Stomach (tissue), 9 donors: ENCODE data around the gene RUFY4. TPM values are rescaled to one million over a fixed set of nuclear protein-coding genes. Genes with fewer than 3 reads are reported as not detected.
"Not testable (repeated sequence)": the region's sequence is repeated elsewhere in the genome, so short reads cannot be mapped to it uniquely, and the experiment has no call there.

Source experiments
- DNase-seq, 2 donors: peaks; one replicate each; pipeline versions ENCODE4 v3.0.0 to v3.0.0-alpha.2; 2013 to 2019
- H3K27ac ChIP-seq, 5 donors: fragments of 200-600 bp in 4 of 5; sonication (generic) in 4 of 5; one replicate each; pipeline ENCODE4 v1.5.1; 2013 to 2019; ENCODE audit warnings: mild to moderate bottlenecking in 1 of 5, moderate library complexity in 1 of 5
- H3K27me3 ChIP-seq, 3 donors: fragments of 200-600 bp; sonication (generic); one replicate each; pipeline ENCODE4 v1.5.1; 2017 to 2019; ENCODE audit warnings: mixed run types in 1 of 3
- H3K36me3 ChIP-seq, 4 donors: fragments of 200-600 bp; sonication (generic); 1 replicate in 3 of 4; 2 replicates in 1 of 4; pipeline ENCODE4 v1.5.1; 2016 to 2019
- H3K4me1 ChIP-seq, 4 donors: fragments of 200-600 bp; sonication (generic); one replicate each; pipeline ENCODE4 v1.5.1; 2016 to 2019
- H3K4me3 ChIP-seq, 4 donors: fragments of 200-600 bp; sonication (generic) in 3 of 4; one replicate each; pipeline ENCODE4 v1.5.1; 2016 to 2019; ENCODE audit warnings: mild to moderate bottlenecking in 1 of 4
- H3K9me3 ChIP-seq, 4 donors: fragments of 200-600 bp; sonication (generic); one replicate each; pipeline ENCODE4 v1.5.1; 2016 to 2019
- CTCF ChIP-seq, 7 experiments: fragments of 450-650 bp in 4 of 7; fragments of 200-600 bp in 3 of 7; sonication (generic) in 3 of 7; IDR thresholded peaks; one replicate each; pipeline ENCODE4 v1.5.1; 2016 to 2019; ENCODE audit warnings: antibody characterized with exemption in 7 of 7, control low read depth in 2 of 7, mild to moderate bottlenecking in 1 of 7
- EP300 ChIP-seq: sonication (generic); formaldehyde crosslinking; IDR thresholded peaks from one replicate; pipeline ENCODE4 v1.6.1; 2017; ENCODE audit warnings: antibody characterized with exemption
- POLR2A ChIP-seq, 4 donors: fragments of 450-650 bp; IDR thresholded peaks; one replicate each; pipeline ENCODE4 v1.6.1; 2016; ENCODE audit warnings: antibody characterized with exemption in 4 of 4, control low read depth in 2 of 4, mild to moderate bottlenecking in 1 of 4, moderate library complexity in 1 of 4
- POLR2AphosphoS5 ChIP-seq, 3 donors: sonication (generic); formaldehyde crosslinking; IDR thresholded peaks; one replicate each; pipeline ENCODE4 v1.6.1; 2016; ENCODE audit warnings: antibody characterized with exemption in 3 of 3
- WGBS, 5 donors: extraction: QIAGEN DNeasy Blood & Tissue Kit in 3 of 5; methylation state at CpG; one replicate each; pipeline versions ENCODE4 v1.1.5 to v1.1.7; 2013 to 2018; 5-methylcytosine and 5-hydroxymethylcytosine counted together
- intact Hi-C: fragments of 100-400 bp; cut with DNase I; formaldehyde crosslinking; loops from one replicate; pipeline ENCODE4 v1.15.1; 2023; ENCODE audit warnings: low total_unique reads
- polyA plus RNA-seq, 3 donors: library from polyadenylated mRNA; stranded (reverse); fragments of 200-250 nt; gene quantifications; one replicate each; pipeline ENCODE4 v1.2.3, GENCODE V29; 2013
- total RNA-seq, 5 donors: library from RNA; depleted of rRNA; stranded (reverse); fragments of >200 nt; gene quantifications; one replicate each; pipeline versions ENCODE4 v1.1.0 to v1.2.3, GENCODE V29; 2014 to 2016
- donor health status: healthy with polysubstance abuse.
- donor health status: Bipolar disorder and iron deficiency.
- donor health status: healthy.

The RUFY4 gene
- total and polyA plus RNA-seq, 8 donors, result 0.12 to 0.43 TPM; not detected in 6

- TF ChIP-seq POLR2A (IDR thresholded peaks at IDR 0.05), result no peak
- no peak for TF ChIP-seq POLR2AphosphoS5 (IDR thresholded peaks at IDR 0.05)
- no peak for TF ChIP-seq CTCF (IDR thresholded peaks at IDR 0.05)
- TF ChIP-seq EP300, result no peak
- no peaks in the 10 kb centered on the region for H3K9me3 ChIP-seq
Observed at GRCh38 chr2:218093879-218094278, 24.8 kb downstream of the RUFY4 start.

DNA sequence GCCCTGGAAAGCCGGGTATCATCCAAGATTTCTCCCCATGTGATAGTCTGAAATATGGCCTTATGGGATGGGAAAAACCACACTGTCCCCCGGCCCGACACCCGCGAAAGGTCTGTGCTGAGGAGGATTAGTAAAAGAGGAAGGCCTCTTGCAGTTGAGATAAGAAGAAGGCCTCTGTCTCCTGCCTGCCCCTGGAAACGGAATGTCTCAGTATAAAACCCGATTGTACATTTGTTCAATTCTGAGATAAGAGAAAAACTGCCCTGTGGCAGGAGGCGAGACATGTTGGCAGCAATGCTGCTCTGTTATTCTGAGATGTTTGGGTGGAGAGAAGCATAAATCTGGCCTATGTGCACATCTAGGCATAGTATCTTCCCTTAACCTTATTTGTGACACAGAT lies 26.8 kb downstream of the RUFY4 start:
- H3K36me3 ChIP-seq, result no peaks in the 10 kb centered on the region
- WGBS, 5 donors, result 62 to 71% (median 66%) methylated on average over 8 of the region's 8 CpGs
- TF ChIP-seq CTCF (IDR thresholded peaks at IDR 0.05) (no peak), POLR2AphosphoS5 (IDR thresholded peaks at IDR 0.05) (no peak), POLR2A (IDR thresholded peaks at IDR 0.05) (no peak), EP300 (no peak)
- H3K4me1 ChIP-seq, result no peaks in the 10 kb centered on the region
- no peak overlapping the region for H3K27ac ChIP-seq
- H3K27me3 ChIP-seq, result peaks cover 0 to 9% (median 0%) of the 10 kb centered on the region in 3 donors
- H3K9me3 ChIP-seq, result no peaks in the 10 kb centered on the region
- intact Hi-C loops, result no loop called here
- no peak overlapping the region for H3K4me3 ChIP-seq
- DNase-seq, result no peak

More at GRCh38 chr2:218093879-218094278, 24.8 kb downstream of the RUFY4 start:
- no peak overlapping the region for H3K4me3 ChIP-seq
- no peaks in the 10 kb centered on the region for H3K36me3 ChIP-seq
- H3K4me1 ChIP-seq, result no peaks in the 10 kb centered on the region
- intact Hi-C loops, result no loop called here
- no peak overlapping the region for H3K27ac ChIP-seq
- 86 to 92% (median 90%) methylated on average over 3 of the region's 3 CpGs for WGBS, 5 donors
- peaks cover 0 to 18% (median 0%) of the 10 kb centered on the region in 3 donors for H3K27me3 ChIP-seq
- DNase-seq, result no peak

DNA sequence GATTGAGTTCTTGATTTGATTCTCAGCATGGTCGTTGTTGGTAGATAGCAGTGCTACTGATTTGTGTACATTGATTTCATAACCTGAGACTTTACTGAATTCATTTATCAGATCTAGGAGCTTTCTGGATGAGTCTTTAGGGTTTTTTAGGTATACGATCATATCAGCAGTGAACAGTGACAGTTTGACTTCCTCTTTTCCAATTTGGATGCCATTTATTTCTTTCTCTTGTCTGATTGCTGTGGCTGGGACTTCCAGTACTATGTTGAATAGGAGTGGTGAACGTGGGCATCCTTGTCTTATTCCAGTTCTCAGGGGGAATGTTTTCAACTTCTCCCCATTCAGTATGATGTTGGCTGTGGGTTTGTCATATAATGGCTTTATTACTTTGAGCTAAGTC lies 28.9 kb downstream of the RUFY4 start:
- H3K4me1 ChIP-seq, result no peaks in the 10 kb centered on the region
- TF ChIP-seq CTCF (IDR thresholded peaks at IDR 0.05) (no peak), POLR2AphosphoS5 (IDR thresholded peaks at IDR 0.05) (no peak), EP300 (no peak), POLR2A (IDR thresholded peaks at IDR 0.05) (no peak)
- no peaks in the 10 kb centered on the region for H3K9me3 ChIP-seq
- 70 to 77% (median 72%) methylated on average over 3 of the region's 3 CpGs for WGBS, 5 donors
- intact Hi-C loops, result no loop called here
- no peak overlapping the region for H3K4me3 ChIP-seq
- no peaks in the 10 kb centered on the region for H3K27me3 ChIP-seq
- H3K36me3 ChIP-seq, result no peaks in the 10 kb centered on the region
- H3K27ac ChIP-seq, result no peak overlapping the region
- no peak for DNase-seq

GRCh38 chr2:218108834-218109233 lies 39.8 kb downstream of the RUFY4 start:
- H3K27me3 ChIP-seq, DNase-seq, intact Hi-C loops, H3K36me3 ChIP-seq, H3K4me3 ChIP-seq, H3K27ac ChIP-seq, H3K4me1 ChIP-seq: not testable (repeated sequence)
- 78 to 83% (median 82%) methylated on average over 7 of the region's 7 CpGs for WGBS, 5 donors
- peaks cover 0 to 27% (median 24%) of the 10 kb centered on the region in 4 donors for H3K9me3 ChIP-seq

DNA sequence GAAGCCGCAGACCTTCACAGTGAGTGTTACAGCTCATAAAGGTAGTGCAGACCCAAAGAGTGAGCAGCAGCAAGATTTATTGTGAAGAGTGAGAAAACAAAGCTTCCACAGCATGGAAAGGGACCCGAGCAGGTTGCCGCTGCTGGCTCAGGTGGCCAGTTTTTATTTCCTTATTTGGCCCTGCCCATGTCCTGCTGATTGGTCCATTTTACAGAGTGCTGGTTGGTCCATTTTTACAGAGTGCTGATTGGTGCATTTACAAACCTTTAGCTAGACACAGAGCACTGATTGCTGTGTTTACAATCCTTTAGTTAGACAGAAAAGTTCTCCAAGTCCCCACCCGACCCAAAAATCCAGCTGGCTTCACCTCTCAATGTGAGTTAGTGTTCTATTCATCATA lies 52.7 kb downstream of the RUFY4 start:
- Histone ChIP-seq H3K27me3 (peaks cover 0 to 21% (median 0%) of the 10 kb centered on the region in 3 donors), H3K9me3 (peaks cover 2 to 41% (median 26%) of the 10 kb centered on the region in 4 donors)
- DNase-seq, H3K4me3 ChIP-seq, H3K27ac ChIP-seq, intact Hi-C loops, H3K36me3 ChIP-seq, H3K4me1 ChIP-seq: not testable (repeated sequence)
- 68 to 80% (median 77%) methylated on average over 4 of the region's 4 CpGs for WGBS, 5 donors

DNA sequence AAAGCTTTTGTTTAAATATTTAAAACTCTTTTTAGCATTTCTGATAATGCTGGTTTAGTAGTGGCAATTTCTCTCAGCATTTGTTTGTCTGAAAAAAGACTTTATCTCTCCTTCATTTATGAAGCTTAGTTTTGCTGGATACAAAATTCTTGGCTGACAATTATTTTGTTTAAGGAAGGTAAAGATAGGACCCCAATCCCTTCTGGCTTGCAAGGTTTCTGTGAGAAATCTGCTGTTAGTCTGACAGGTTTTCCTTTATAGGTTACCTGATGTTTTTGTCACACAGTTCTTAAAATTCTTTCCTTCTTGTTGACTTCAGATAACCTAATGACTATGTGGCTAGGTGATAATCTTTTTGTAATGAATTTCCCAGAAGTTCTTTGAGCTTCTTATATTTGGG lies 53.2 kb downstream of the RUFY4 start:
- Histone ChIP-seq H3K27me3 (peaks cover 0 to 26% (median 0%) of the 10 kb centered on the region in 3 donors), H3K9me3 (peaks cover 0 to 36% (median 22%) of the 10 kb centered on the region in 4 donors)
- H3K36me3 ChIP-seq, H3K4me1 ChIP-seq, H3K27ac ChIP-seq, intact Hi-C loops, H3K4me3 ChIP-seq, DNase-seq: not testable (repeated sequence)
